Activated naive CD4-positive, alpha-beta T cell treated with anti-CD3 and anti-CD28 coated beads for 36 hours (primary cell): ENCODE results near the gene SYT15. TPM values are rescaled to one million over a fixed set of nuclear protein-coding genes. Genes with fewer than 3 reads are reported as not detected.
"Not testable (repeated sequence)": the region's sequence is repeated elsewhere in the genome, so short reads cannot be mapped to it uniquely, and the experiment has no call there.

Experiments
- CTCF ChIA-PET: fragments of 350-600 bp; sonication (Branson Sonifier 250); formaldehyde crosslinking; loops from one replicate; lab custom pipeline; 2021; ENCODE audit warnings: antibody characterized with exemption; lab: Charles Lee
- DNase-seq: peaks from one replicate; pipeline ENCODE4 v3.0.0-alpha.2; 2020
- H3K27ac Mint-ChIP-seq: one replicate; pipeline ENCODE4 v1.8.0; 2021; ENCODE audit warnings: mild to moderate bottlenecking, mixed read lengths
- H3K27me3 Mint-ChIP-seq: one replicate; pipeline ENCODE4 v1.8.0; 2021; ENCODE audit warnings: low read depth, mixed read lengths
- H3K36me3 Mint-ChIP-seq: one replicate; pipeline ENCODE4 v1.8.0; 2021; ENCODE audit warnings: low read depth, mixed read lengths
- H3K4me1 Mint-ChIP-seq: one replicate; pipeline ENCODE4 v1.8.0; 2021; ENCODE audit warnings: low read depth, mixed read lengths
- H3K4me3 Mint-ChIP-seq: one replicate; pipeline ENCODE4 v1.8.0; 2021; ENCODE audit warnings: mild to moderate bottlenecking, moderate library complexity, mixed read lengths
- H3K9me3 Mint-ChIP-seq: one replicate; pipeline ENCODE4 v1.8.0; 2021; ENCODE audit warnings: mixed read lengths
- intact Hi-C: fragments of 100-400 bp; cut with micrococcal nuclease; formaldehyde crosslinking; loops from one replicate; pipeline ENCODE4 v1.15.1; 2023
- total RNA-seq, 2 experiments: library from RNA; stranded (reverse); gene quantifications; one replicate each; pipeline ENCODE4 v1.2.3, GENCODE V29; 2021

SYT15 gene
- total RNA-seq, 2 experiments from 2014 or later = 0.30 to 0.43 TPM

- DNase-seq = no peak
- Mint-ChIP-seq H3K27ac (no peak overlapping the region), H3K4me3 (no peak overlapping the region), H3K36me3 (no peaks in the 10 kb centered on the region), H3K4me1 (peaks cover 10% of the 10 kb centered on the region), H3K27me3 (peaks cover 6% of the 10 kb centered on the region), H3K9me3 (no peaks in the 10 kb centered on the region)
- CTCF ChIA-PET = no interaction called here
- intact Hi-C loops = no loop called here
These were observed 23.6 kb upstream of the SYT15 start for GRCh38 chr10:46555366-46555712.

- DNase-seq = no peak
- H3K4me3 Mint-ChIP-seq = peak overlapping the region; percentile 9
- no peak overlapping the region for H3K27ac Mint-ChIP-seq
- no peaks in the 10 kb centered on the region for H3K36me3 Mint-ChIP-seq
- H3K4me1 Mint-ChIP-seq = peaks cover 10% of the 10 kb centered on the region
- H3K27me3 Mint-ChIP-seq = peaks cover 6% of the 10 kb centered on the region
- intact Hi-C loops = no loop called here
- CTCF ChIA-PET = no interaction called here
- no peaks in the 10 kb centered on the region for H3K9me3 Mint-ChIP-seq
These were observed 23.0 kb upstream of the SYT15 start for GRCh38 chr10:46555713-46556514.

GRCh38 chr10:46556515-46557318, 22.2 kb upstream of the SYT15 start, which contains the start of gene GPRIN2:
GPRIN2 (minus strand) TSS chr10:46556658; CDS start chr10:46550736, 5,922 bp downstream.
- H3K27ac Mint-ChIP-seq = no peak within 1 kb of the TSS
- intact Hi-C loops = no loop called here
- H3K4me1 Mint-ChIP-seq = peaks cover 10% of the 10 kb centered on the region
- H3K9me3 Mint-ChIP-seq = no peaks in the 10 kb centered on the region
- H3K4me3 Mint-ChIP-seq = peak within 1 kb of the TSS; percentile 60
- no peak for DNase-seq
- no peaks in the 10 kb centered on the region for H3K36me3 Mint-ChIP-seq
- CTCF ChIA-PET = no interaction called here
- peaks cover 6% of the 10 kb centered on the region for H3K27me3 Mint-ChIP-seq

- no peak for DNase-seq
- Mint-ChIP-seq H3K9me3 (no peaks in the 10 kb centered on the region), H3K4me3 (peak overlapping the region; percentile 60), H3K27me3 (peaks cover 6% of the 10 kb centered on the region), H3K36me3 (no peaks in the 10 kb centered on the region), H3K27ac (no peak overlapping the region), H3K4me1 (peaks cover 10% of the 10 kb centered on the region)
- intact Hi-C loops = no loop called here
- CTCF ChIA-PET = no interaction called here
These were observed 21.4 kb upstream of the SYT15 start for GRCh38 chr10:46557319-46558121.

- Mint-ChIP-seq H3K9me3 (no peaks in the 10 kb centered on the region), H3K4me3 (no peak overlapping the region), H3K27ac (no peak overlapping the region), H3K27me3 (peaks cover 6% of the 10 kb centered on the region), H3K4me1 (peaks cover 10% of the 10 kb centered on the region), H3K36me3 (no peaks in the 10 kb centered on the region)
- intact Hi-C loops = no loop called here
- CTCF ChIA-PET = interaction anchor here (0.6 kb wide), 1 partner anchor 341 kb away, joined by 3 read pairs; no protein-coding TSS in a partner anchor
- DNase-seq = no peak
These were observed 20.9 kb upstream of the SYT15 start for GRCh38 chr10:46558122-46558391.

- CTCF ChIA-PET = interaction anchor here (0.6 kb wide), 1 partner anchor 341 kb away, joined by 3 read pairs; no protein-coding TSS in a partner anchor
- Mint-ChIP-seq H3K4me3 (no peak overlapping the region), H3K4me1 (peaks cover 10% of the 10 kb centered on the region), H3K27me3 (peaks cover 6% of the 10 kb centered on the region), H3K36me3 (no peaks in the 10 kb centered on the region), H3K27ac (no peak overlapping the region), H3K9me3 (no peaks in the 10 kb centered on the region)
- DNase-seq = no peak
- intact Hi-C loops = no loop called here
These were observed 20.3 kb upstream of the SYT15 start for GRCh38 chr10:46558392-46559185.

GRCh38 chr10:46559231-46559671, 19.7 kb upstream of the SYT15 start:
- no peaks in the 10 kb centered on the region for H3K36me3 Mint-ChIP-seq
- CTCF ChIA-PET = interaction anchor here (0.7 kb wide), 1 partner anchor 10 kb away, joined by 5 read pairs; no protein-coding TSS in a partner anchor
- no peak for DNase-seq

GRCh38 chr10:46560381-46560780, 18.5 kb upstream of the SYT15 start:
- intact Hi-C loops = no loop called here

More at GRCh38 chr10:46559231-46559671, 19.7 kb upstream of the SYT15 start:
- no peak overlapping the region for H3K4me3 Mint-ChIP-seq
- peaks cover 10% of the 10 kb centered on the region for H3K4me1 Mint-ChIP-seq
- no peak overlapping the region for H3K27ac Mint-ChIP-seq
- H3K9me3 Mint-ChIP-seq = no peaks in the 10 kb centered on the region
- intact Hi-C loops = no loop called here
- peaks cover 6% of the 10 kb centered on the region for H3K27me3 Mint-ChIP-seq

GRCh38 chr10:46560952-46561351, 18.0 kb upstream of the SYT15 start:
- CTCF ChIA-PET = interaction anchor here (0.6 kb wide), 1 partner anchor 467 kb away, joined by 3 read pairs; no protein-coding TSS in a partner anchor
- H3K27me3 Mint-ChIP-seq = peaks cover 3% of the 10 kb centered on the region
- H3K4me3 Mint-ChIP-seq = no peak overlapping the region
- no peaks in the 10 kb centered on the region for H3K9me3 Mint-ChIP-seq
- no peaks in the 10 kb centered on the region for H3K36me3 Mint-ChIP-seq
- intact Hi-C loops = no loop called here
- H3K27ac Mint-ChIP-seq = no peak overlapping the region
- H3K4me1 Mint-ChIP-seq = peaks cover 10% of the 10 kb centered on the region
- no peak for DNase-seq

More at GRCh38 chr10:46560381-46560780, 18.5 kb upstream of the SYT15 start:
- peaks cover 10% of the 10 kb centered on the region for H3K4me1 Mint-ChIP-seq
- no peak overlapping the region for H3K4me3 Mint-ChIP-seq
- no peaks in the 10 kb centered on the region for H3K36me3 Mint-ChIP-seq
- no peaks in the 10 kb centered on the region for H3K9me3 Mint-ChIP-seq
- CTCF ChIA-PET = no interaction called here
- H3K27ac Mint-ChIP-seq = no peak overlapping the region
- DNase-seq = no peak
- H3K27me3 Mint-ChIP-seq = peaks cover 6% of the 10 kb centered on the region

DNA sequence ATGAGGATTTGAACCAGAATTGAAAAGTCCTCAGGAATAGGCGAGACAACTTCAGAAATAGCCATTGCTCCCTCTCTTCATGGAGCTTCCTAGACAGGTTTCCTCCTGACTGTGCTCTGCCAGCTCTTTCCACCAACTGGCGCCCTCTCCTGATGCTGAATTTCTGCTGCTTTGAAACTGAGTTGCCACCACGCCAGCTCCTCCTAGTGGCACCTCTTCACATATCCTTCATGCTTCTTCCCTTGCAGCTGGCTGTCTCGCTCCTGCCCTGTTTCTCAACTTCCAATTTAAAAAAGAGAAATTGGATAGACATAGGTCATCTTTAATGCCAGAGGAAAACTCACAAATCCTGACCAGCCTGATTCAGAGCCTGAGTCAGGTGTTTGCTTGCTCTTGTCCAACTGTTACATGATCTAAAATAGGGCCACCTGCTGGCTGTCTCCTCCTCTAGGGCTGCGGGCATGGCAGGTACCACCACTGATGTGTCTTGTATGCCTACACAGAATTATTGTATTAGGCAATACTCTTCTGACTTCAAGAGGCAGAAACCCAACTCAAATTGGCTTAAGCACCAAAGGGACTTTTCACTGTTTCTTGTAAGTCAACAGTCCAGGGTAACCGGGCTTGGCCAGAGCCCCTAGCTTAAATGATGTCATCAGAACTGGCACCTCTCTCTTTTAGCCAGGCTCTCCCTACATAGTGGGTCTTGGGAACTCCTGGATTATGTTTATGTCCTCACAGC, 13.2 kb upstream of the SYT15 start:
- H3K36me3 Mint-ChIP-seq, H3K27me3 Mint-ChIP-seq, H3K4me3 Mint-ChIP-seq, H3K27ac Mint-ChIP-seq, H3K4me1 Mint-ChIP-seq, H3K9me3 Mint-ChIP-seq: not testable (repeated sequence)
- peak; percentile 74 for DNase-seq
- CTCF ChIA-PET = interaction anchor here (0.6 to 1.1 kb wide), 2 partner anchors 331 to 336 kb away, joined by 3 read pairs; no protein-coding TSS in a partner anchor
- intact Hi-C loops = loop anchor here (5.0 kb wide), 1 partner anchor 338 kb away; no protein-coding TSS in a partner anchor

DNA sequence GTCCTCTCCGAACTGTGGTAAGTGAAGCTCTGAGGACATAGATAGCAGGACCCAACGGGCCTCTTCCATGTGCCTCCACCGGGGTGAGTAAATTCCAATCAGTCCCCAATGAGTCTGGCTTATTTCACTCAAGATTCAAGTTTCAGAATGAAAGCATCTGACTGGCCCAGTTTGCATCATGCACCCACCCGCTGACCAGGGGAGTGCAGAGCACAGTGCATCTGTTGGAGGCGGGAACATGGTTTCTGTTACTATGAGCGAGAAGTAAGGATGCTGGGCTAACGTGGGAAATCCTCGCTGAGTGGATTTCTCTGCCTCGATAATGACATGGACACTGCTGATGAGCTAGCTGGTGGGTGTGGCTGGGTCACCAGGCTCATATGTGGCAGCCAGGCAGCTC, 11.8 kb upstream of the SYT15 start:
- H3K4me3 Mint-ChIP-seq, H3K36me3 Mint-ChIP-seq, CTCF ChIA-PET, H3K27me3 Mint-ChIP-seq, DNase-seq, H3K27ac Mint-ChIP-seq, H3K9me3 Mint-ChIP-seq, H3K4me1 Mint-ChIP-seq: not testable (repeated sequence)
- intact Hi-C loops = loop anchor here (5.0 kb wide), 1 partner anchor 340 kb away; no protein-coding TSS in a partner anchor
